NT2/D1 (cell line): ENCODE measurements around the gene NAA25.
"Not testable (repeated sequence)": the region's sequence is repeated elsewhere in the genome, so short reads cannot be mapped to it uniquely, and the experiment has no call there.

ENCODE experiments used
- SUZ12 ChIP-seq: IDR thresholded peaks from 2 replicates; pipeline ENCODE4 v1.6.1; 2011; ENCODE audit not compliant: insufficient read length, insufficient read depth; ENCODE audit errors: extremely low read depth
- YY1 ChIP-seq: IDR thresholded peaks from 2 replicates; pipeline ENCODE4 v1.6.1; 2011; ENCODE audit not compliant: insufficient read length, insufficient read depth
- ZNF274 ChIP-seq: IDR thresholded peaks from 2 replicates; pipeline ENCODE4 v1.6.1; 2011; ENCODE audit warnings: mild to moderate bottlenecking, low read depth, low read length

GRCh38 chr12:111994211-111995111 lies 114.1 kb downstream of the NAA25 start:
- TF ChIP-seq SUZ12, ZNF274, YY1: not testable (repeated sequence)
